Transverse colon (tissue), 4 donors: ENCODE data around the gene GAB1.

ENCODE experiments used
- CTCF ChIP-seq, 5 experiments: fragments of 200-600 bp in 3 of 5; fragments of 450-650 bp in 2 of 5; sonication (generic) in 3 of 5; IDR thresholded peaks; 1 replicate in 2 of 5; 2 replicates in 3 of 5; pipeline ENCODE4 v1.5.1; 2016 to 2017; ENCODE audit warnings: antibody characterized with exemption in 5 of 5, inconsistent platforms in 3 of 5, mild to moderate bottlenecking in 2 of 5, moderate library complexity in 1 of 5
- POLR2A ChIP-seq: fragments of 450-650 bp; IDR thresholded peaks from one replicate; pipeline ENCODE4 v1.6.1; 2016; ENCODE audit warnings: antibody characterized with exemption, mild to moderate bottlenecking, moderate library complexity
- POLR2AphosphoS5 ChIP-seq, 3 donors: sonication (generic); formaldehyde crosslinking; IDR thresholded peaks; one replicate each; pipeline ENCODE4 v1.6.1; 2016; ENCODE audit warnings: antibody characterized with exemption in 3 of 3

DNA sequence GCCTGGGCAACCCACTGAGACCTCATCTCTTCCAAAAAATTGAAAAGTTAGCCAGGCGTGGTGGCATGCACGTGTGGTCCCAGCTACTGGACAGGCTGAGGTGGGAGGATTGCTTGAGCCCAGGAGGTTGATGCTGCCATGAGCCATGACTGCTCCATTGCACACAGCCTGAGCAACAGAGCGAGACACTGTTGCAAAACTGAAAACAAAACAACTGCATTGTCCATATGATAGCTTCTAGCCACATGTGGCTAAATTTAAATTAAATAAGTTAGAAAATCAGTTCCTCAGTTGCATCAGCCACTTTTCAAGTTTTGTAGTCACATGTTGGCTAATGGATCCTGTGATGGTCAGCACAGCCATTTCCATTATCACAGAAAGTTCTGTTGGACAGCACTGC lies 67.9 kb downstream of the GAB1 start:
- no peak for TF ChIP-seq CTCF (IDR thresholded peaks at IDR 0.05)
- TF ChIP-seq POLR2AphosphoS5 (IDR thresholded peaks at IDR 0.05), result no peak
- TF ChIP-seq POLR2A, result no peak
